ENCODE measurements around the gene GPANK1.
"Not testable (repeated sequence)": the region's sequence is repeated elsewhere in the genome, so short reads cannot be mapped to it uniquely, and the experiment has no call there.

Gene GPANK1

GRCh38 chr6:31664790-31665500 lies at the start of gene GPANK1:
Gene GPANK1 (minus strand): TSS chr6:31664997. CDS start chr6:31664478, 519 bp downstream.
- DNase-seq = peak; percentile 95

- no peak for DNase-seq
Measured at GRCh38 chr6:31713991-31714684, 49.3 kb upstream of the GPANK1 start.

GRCh38 chr6:31713465-31713864 lies 48.7 kb upstream of the GPANK1 start:
- no peak for DNase-seq

- DNase-seq = no peak
Measured at GRCh38 chr6:31712296-31712695, 47.5 kb upstream of the GPANK1 start.

DNA sequence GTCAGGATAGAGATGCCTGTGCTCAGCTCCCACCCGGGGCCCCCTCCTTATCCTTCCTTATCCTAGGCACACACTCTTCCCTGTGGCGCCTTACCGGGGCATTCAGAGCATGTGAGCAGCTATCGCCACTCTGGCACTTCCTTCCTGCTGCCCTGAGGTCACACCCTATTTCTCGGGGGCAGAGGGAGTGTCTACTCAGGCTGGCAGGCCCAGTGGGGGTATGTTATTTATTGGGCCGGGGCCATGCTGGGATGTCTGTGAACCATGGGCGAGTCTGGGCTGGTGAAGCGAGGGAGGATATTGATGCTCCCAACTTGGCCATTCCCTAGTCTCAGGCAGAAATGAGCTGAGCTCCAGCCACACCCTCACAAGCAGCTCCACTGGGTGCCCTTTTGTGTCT lies 46.4 kb upstream of the GPANK1 start:
- no peak for DNase-seq

DNA sequence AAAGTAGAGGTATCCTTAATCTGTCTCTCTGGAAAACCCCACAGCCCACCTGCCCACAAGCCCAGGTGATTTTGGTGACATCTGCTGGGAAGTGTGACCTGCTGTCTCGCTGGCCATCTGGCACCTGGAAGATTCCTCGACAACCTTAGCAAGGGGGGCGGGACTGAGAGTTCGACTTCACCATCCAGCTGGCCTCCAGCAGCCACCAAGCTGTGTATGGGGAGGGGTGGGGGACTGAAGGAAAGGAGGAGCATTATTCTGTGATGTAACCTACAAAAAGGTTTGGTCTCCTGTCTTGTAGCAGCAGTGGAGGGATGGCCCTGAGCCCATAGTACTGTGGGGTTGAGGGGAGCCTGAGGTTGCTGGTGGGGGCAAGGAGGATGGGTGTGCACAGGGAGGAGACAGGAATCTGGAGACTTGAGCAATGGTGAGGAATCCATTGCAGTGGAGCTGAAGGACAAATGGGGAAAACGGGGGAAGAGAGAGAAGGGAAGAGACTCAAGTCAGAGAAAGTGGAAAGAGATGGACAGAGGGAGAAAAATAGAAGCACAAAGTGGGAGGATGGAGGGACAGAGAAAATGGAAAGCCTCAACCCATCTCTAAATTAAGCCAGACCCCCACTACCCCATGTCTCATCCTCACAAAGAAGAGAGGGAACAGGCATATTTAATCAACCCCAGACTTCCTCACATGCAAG lies 45.9 kb upstream of the GPANK1 start:
- DNase-seq = no peak

GRCh38 chr6:31709157-31709556 lies 44.4 kb upstream of the GPANK1 start:
- not testable (repeated sequence) for DNase-seq

- DNase-seq = no peak
Measured at GRCh38 chr6:31708224-31708623, 43.4 kb upstream of the GPANK1 start.

GRCh38 chr6:31707701-31708100 lies 42.9 kb upstream of the GPANK1 start:
- no peak for DNase-seq

- no peak for DNase-seq
Measured at GRCh38 chr6:31706599-31706998, 41.8 kb upstream of the GPANK1 start, which contains the start of gene LY6G6F. Gene LY6G6F (plus strand): TSS chr6:31706866. CDS start chr6:31706907, 41 bp downstream.

- no peak for DNase-seq
Measured at GRCh38 chr6:31705931-31706330, 41.1 kb upstream of the GPANK1 start.

DNA sequence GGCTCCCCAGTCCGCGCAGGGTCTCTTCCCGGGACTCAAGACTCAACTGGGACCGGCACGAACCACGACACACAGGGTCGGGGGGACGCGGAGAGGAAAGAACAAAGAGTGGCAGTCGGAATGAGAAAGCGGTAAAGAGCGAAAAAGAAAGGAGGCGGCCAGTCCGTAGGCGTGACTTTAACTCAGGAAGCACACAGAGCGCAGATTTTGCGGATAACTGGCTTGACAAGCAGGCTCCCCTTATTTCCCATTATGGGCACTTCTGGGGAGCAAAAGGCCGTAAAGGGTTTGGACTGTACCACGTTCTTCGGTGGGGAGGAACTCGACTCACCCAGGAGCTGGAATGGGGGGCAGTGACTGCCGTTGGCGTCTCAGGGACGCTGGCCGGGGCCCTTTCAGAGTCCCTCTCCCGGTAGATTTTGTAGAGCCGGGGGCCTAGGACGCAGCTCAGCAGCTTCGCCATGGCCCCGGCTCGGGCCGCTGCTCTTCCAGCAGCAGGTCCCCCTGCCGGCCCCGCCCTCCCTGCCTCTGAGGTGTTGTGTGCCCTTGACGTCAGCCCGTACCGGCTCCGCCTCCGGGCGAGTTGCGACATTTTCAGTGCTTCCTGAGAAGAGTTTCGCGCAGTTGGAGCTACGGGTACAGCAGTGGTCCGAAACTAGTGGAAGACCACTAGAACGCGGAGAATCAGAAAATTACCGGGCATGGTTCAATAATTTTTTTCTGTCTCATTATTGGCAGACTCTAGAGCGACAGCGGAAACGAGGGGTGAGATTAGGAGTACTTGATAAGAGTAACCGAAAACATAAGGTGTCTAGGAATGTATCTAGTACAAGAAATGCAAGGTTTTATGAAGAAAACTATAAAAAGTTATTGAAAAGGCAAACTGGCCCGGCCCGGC lies 38.3 kb upstream of the GPANK1 start, which contains the start of gene ABHD16A:
Gene ABHD16A, minus strand, starts transcription at position 506 of the 898 bp plus-strand sequence. Its CDS starts 43 bp downstream, at position 463.
- DNase-seq = peak; percentile 99

DNA sequence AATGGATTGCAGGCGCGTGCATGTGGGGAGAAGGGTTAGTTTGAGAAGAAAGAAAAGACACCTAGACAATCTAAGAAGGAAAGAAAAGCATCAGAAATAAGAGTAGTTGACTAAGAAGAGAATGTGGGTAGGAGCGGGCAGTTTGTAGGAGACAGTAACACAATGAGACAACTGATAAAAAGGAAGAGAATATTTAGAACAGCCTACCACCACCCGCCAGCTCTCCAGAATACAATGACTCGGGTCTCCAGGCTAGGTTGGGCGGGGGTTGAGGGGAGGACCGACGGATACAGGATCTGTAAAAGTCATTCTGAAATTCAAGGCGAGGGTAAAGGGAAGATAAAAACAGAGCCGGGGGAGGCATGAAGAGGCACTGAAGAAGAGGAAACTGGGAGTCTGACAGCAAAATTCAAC lies 37.6 kb upstream of the GPANK1 start:
- DNase-seq = no peak

DNA sequence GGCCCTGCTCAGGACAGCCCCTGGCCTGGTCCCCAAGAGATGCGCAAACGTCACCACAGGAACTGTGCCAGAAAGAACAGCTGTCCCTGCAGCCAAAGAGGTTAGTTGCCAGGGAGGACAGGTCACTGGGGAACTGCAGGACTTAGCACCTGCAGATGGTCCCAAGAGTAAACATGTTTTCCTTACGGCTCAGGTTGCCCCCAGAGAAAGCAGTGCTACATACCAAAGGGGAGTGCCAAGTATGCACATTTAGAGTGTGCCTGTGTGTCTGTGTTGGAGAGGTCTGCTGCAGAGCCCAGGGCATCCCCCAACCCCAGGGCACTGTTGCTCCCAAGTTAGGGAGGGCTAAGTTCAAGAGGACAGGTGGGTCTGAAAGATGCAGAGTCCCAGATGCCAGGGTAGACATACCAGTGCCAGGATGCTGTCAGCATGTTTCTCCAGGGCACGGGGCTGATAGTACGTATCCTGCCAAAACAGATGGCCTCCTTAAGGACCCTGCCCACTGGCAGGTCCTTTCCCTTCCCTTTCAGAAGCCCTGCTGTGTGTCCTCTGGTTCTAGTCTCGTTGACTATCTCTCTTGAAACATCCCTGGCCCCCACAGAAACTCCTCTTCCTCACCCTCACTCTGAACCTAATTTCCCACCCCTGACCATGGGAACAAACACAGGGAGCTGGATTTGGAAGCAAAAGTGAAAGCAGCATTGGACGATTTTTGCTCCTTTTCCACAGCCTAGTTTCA lies 37.0 kb upstream of the GPANK1 start:
- DNase-seq = no peak

DNA sequence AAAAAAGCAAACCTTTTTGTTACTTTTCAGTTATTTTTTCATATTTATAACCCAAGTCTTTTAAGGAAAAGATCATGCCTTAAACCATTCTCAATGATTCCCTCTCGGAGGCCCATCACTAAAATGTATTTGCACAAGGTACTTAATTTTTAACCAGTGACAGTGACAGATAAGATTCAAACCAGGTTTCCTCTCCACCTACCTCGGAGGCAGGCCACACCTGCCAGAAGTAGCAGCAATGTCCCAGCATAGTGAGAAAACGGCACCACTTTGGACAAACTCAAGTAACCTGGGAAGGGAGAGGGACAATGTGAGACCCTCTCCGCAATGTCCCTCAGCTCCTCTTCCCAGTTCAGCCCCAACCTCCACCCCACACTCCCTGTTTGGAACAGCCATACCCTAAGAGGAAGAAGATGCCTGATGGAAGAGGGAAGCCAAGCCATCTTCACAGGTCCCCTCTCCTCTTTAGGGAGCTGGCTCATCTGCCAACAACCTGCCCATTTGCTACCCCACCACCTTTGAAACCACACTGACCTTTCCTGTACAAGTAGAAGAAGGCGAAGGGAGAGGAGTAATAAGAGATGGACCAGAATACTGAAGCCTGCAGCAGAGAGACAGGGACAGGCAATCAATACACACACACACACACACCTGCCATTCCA lies 36.1 kb upstream of the GPANK1 start:
- DNase-seq = no peak

- no peak for DNase-seq
Measured at GRCh38 chr6:31697555-31697954, 32.8 kb upstream of the GPANK1 start.

GRCh38 chr6:31693535-31693934 lies 28.7 kb upstream of the GPANK1 start:
- DNase-seq = no peak

GRCh38 chr6:31692886-31693285 lies 28.1 kb upstream of the GPANK1 start:
- DNase-seq = no peak

DNA sequence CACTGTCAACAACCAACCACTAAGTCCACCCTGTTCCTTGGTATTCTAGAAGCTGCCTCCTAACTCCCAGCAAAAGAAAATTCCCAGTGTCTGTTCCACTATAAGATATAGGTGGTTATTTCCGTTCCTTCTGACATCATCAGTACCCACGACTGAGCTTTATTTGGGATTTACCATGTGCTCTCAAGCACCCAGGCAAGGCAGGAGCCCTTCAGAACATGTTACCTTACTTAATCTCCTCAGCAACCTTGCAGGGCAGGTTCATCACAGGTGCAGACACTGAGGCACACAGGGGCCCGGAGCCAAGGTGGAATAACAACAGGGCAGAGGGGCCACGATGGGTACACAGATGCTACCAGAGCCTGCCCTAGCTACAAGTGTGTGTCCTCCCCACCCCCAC lies 27.6 kb upstream of the GPANK1 start:
- DNase-seq = no peak

DNA sequence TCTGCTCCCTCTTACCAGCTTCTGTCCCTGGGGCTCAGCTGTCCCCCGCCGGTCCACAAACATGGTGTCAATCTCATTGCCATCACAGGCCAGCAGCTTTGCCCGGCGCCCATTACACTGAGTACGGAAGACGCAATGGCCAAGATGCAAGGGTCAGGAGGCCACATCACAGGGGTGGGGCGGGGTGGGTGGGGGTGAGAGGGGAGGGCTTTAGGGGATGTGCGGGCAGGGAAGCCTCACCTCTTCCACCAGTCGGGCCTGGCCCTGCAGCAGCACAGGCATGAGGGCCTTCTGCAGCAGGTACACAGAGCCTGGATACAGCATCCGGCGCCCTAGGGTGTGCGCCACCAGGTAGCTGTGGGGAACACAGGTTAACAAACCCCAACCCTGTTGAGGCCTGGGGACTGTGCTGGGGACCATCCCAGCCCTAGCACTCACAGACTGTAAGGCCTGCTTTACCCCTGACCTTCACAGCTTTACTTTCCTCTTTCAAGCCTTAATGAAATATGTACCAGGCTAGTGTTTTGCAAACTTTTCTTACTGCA lies 26.8 kb upstream of the GPANK1 start:
- DNase-seq = no peak

DNA sequence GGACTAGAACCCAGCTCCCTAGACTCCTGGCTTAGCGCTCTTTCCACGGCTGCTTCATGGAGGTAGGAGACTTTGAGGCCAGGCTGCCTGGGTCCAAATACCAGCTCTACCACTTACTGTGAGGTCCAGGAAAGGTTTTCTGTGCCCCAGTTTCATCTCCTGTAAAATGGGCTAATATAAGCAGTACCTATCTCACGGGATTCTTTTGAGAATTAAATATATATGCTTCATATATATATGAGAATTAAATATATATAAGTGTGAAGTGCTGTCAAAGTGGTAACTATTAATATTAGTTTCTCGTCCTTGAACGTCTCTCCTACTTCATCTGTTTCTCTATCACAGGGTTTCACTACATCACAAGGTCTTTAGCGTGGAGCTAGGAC lies 26.3 kb upstream of the GPANK1 start:
- no peak for DNase-seq
